ENCODE data around the gene ZFP3. TPM values are rescaled to one million over a fixed set of nuclear protein-coding genes. Genes with fewer than 3 reads are reported as not detected.
"Not testable (repeated sequence)": the region's sequence is repeated elsewhere in the genome, so short reads cannot be mapped to it uniquely, and the experiment has no call there.

ZFP3 gene
- total and polyA plus RNA-seq, 2 experiments from 2014 or later, result 0.95 to 1.5 TPM

- no peak for DNase-seq (ENCODE audit: low read depth in 1 of 2, low spot score in 1 of 2)
- peaks cover 17% of the 10 kb centered on the region for H3K27me3 ChIP-seq
- H3K4me3 ChIP-seq, result no peak overlapping the region
- H3K4me1 ChIP-seq (ENCODE audit: low read depth), result no peaks in the 10 kb centered on the region
- H3K36me3 ChIP-seq, result no peaks in the 10 kb centered on the region
- H3K27ac ChIP-seq, result no peak overlapping the region
- TF ChIP-seq CTCF (IDR thresholded peaks at IDR 0.05; ENCODE audit: low read depth, low read length), result no peak
- H3K9me3 ChIP-seq (ENCODE audit: low read depth), result no peaks in the 10 kb centered on the region
Measured at GRCh38 chr17:5126719-5127488, 48.6 kb downstream of the ZFP3 start.

- no peak overlapping the region for H3K4me3 ChIP-seq
- H3K36me3 ChIP-seq, result no peaks in the 10 kb centered on the region
- no peaks in the 10 kb centered on the region for H3K9me3 ChIP-seq (ENCODE audit: low read depth)
- no peak for DNase-seq (ENCODE audit: low read depth in 1 of 2, low spot score in 1 of 2)
- no peak for TF ChIP-seq CTCF (IDR thresholded peaks at IDR 0.05; ENCODE audit: low read depth, low read length)
- H3K4me1 ChIP-seq (ENCODE audit: low read depth), result no peaks in the 10 kb centered on the region
- no peak overlapping the region for H3K27ac ChIP-seq
- H3K27me3 ChIP-seq, result peaks cover 8% of the 10 kb centered on the region
Measured at GRCh38 chr17:5127910-5128309, 49.6 kb downstream of the ZFP3 start.

DNA sequence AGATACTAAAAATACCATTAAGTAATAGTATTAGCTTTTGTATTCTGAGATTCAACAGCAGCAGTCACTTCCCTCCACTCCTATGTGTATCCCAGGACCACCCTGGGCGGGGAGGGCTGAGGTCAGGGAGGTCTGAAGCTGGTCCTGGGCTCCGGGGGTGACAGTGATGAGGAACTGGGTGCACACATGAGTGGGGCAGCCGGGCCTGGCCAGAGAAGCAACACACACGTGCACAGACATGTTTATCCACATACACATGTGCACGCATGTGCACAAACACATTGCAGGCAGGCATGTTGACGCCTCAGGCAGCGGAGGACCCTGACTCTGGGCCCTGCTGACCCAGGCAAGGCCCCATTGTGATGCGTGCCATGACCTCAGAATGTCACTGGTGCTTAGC, 50.1 kb downstream of the ZFP3 start:
- H3K36me3 ChIP-seq, result not testable (repeated sequence)

GRCh38 chr17:5128905-5129535, 50.8 kb downstream of the ZFP3 start:
- H3K4me1 ChIP-seq (ENCODE audit: low read depth), result no peaks in the 10 kb centered on the region
- no peak for TF ChIP-seq CTCF (IDR thresholded peaks at IDR 0.05; ENCODE audit: low read depth, low read length)
- DNase-seq (ENCODE audit: low read depth in 1 of 2, low spot score in 1 of 2), result no peak

More for the DNA sequence above, 50.1 kb downstream of the ZFP3 start:
- H3K4me1 ChIP-seq (ENCODE audit: low read depth); H3K27me3 ChIP-seq; H3K9me3 ChIP-seq (ENCODE audit: low read depth); H3K4me3 ChIP-seq; DNase-seq (ENCODE audit: low read depth in 1 of 2, low spot score in 1 of 2); H3K27ac ChIP-seq: not testable (repeated sequence)

GRCh38 chr17:5129770-5130169, 51.5 kb downstream of the ZFP3 start:
- H3K36me3 ChIP-seq; H3K27ac ChIP-seq; H3K27me3 ChIP-seq; H3K4me3 ChIP-seq; DNase-seq (ENCODE audit: low read depth in 1 of 2, low spot score in 1 of 2); H3K4me1 ChIP-seq (ENCODE audit: low read depth); H3K9me3 ChIP-seq (ENCODE audit: low read depth): not testable (repeated sequence)

More at GRCh38 chr17:5128905-5129535, 50.8 kb downstream of the ZFP3 start:
- Histone ChIP-seq H3K27me3 (no peaks in the 10 kb centered on the region), H3K9me3 (ENCODE audit: low read depth) (no peaks in the 10 kb centered on the region), H3K4me3 (no peak overlapping the region), H3K27ac (no peak overlapping the region), H3K36me3 (no peaks in the 10 kb centered on the region)

- not testable (repeated sequence) for H3K36me3 ChIP-seq; H3K4me1 ChIP-seq (ENCODE audit: low read depth); H3K9me3 ChIP-seq (ENCODE audit: low read depth); H3K27me3 ChIP-seq; H3K4me3 ChIP-seq; H3K27ac ChIP-seq; DNase-seq (ENCODE audit: low read depth in 1 of 2, low spot score in 1 of 2)
Measured at GRCh38 chr17:5130261-5130660, 52.0 kb downstream of the ZFP3 start.

- not testable (repeated sequence) for H3K27me3 ChIP-seq; H3K36me3 ChIP-seq; DNase-seq (ENCODE audit: low read depth in 1 of 2, low spot score in 1 of 2); H3K4me3 ChIP-seq; H3K27ac ChIP-seq; H3K4me1 ChIP-seq (ENCODE audit: low read depth); H3K9me3 ChIP-seq (ENCODE audit: low read depth)
Measured at GRCh38 chr17:5130687-5131086, 52.4 kb downstream of the ZFP3 start.
